LNCAP (cell line): ENCODE results near the gene RUSF1.

Experiments used
- CTCF ChIP-seq: fragments of 450-650 bp; IDR thresholded peaks from 2 replicates; pipeline ENCODE4 v1.5.1; 2017; ENCODE audit warnings: mild to moderate bottlenecking

RUSF1 gene

GRCh38 chr16:31452631-31453106 is 55.5 kb downstream of the RUSF1 start:
- no peak for TF ChIP-seq CTCF

- TF ChIP-seq CTCF, result peak; percentile 65
These were observed 56.4 kb downstream of the RUSF1 start for GRCh38 chr16:31451681-31452351.

- no peak for TF ChIP-seq CTCF
These were observed 57.0 kb downstream of the RUSF1 start for GRCh38 chr16:31451201-31451600.

- no peak for TF ChIP-seq CTCF
These were observed 66.2 kb downstream of the RUSF1 start for GRCh38 chr16:31441956-31442355.

- no peak for TF ChIP-seq CTCF
These were observed 67.5 kb downstream of the RUSF1 start for GRCh38 chr16:31440516-31441184.

- TF ChIP-seq CTCF, result no peak
These were observed 68.7 kb downstream of the RUSF1 start for GRCh38 chr16:31439519-31439918.
